GM12891 (cell line): Measurements from ENCODE around the gene RBM3.

Source experiments
- PAX5 ChIP-seq: IDR thresholded peaks from 2 replicates; pipeline ENCODE4 v1.6.1; 2011; ENCODE audit warnings: low read length, moderate library complexity, mild to moderate bottlenecking; ENCODE audit not compliant: insufficient read depth, severe bottlenecking
- POLR2A ChIP-seq: IDR thresholded peaks from 2 replicates; pipeline ENCODE4 v1.6.1; 2011; ENCODE audit warnings: low read depth, low read length, control low read depth
- POLR2AphosphoS5 ChIP-seq: IDR thresholded peaks from 2 replicates; pipeline ENCODE4 v1.6.1; 2011; ENCODE audit warnings: low read depth, low read length, control low read depth
- POU2F2 ChIP-seq: IDR thresholded peaks from 2 replicates; pipeline ENCODE4 v1.6.1; 2011; ENCODE audit warnings: low read depth, mild to moderate bottlenecking, control low read depth, low read length, moderate library complexity
- SPI1 ChIP-seq: IDR thresholded peaks from 2 replicates; pipeline ENCODE4 v1.6.1; 2011; ENCODE audit warnings: low read depth, low read length, control low read depth
- TAF1 ChIP-seq: IDR thresholded peaks from 2 replicates; pipeline ENCODE4 v1.6.1; 2011; ENCODE audit warnings: low read depth, low read length, control low read depth

GRCh38 chrX:48540028-48540375 lies 34.3 kb upstream of the RBM3 start:
- TF ChIP-seq POLR2A (0 out of 2 replicates have a peak, but pooled peaks have one; percentile 20), POLR2AphosphoS5 (no peak), TAF1 (peak; percentile 9; the same call in 1 of the 2 replicates), POU2F2 (no peak), PAX5 (no peak), SPI1 (no peak)
